Tibial artery (tissue), 4 donors: Measurements from ENCODE around the gene PARD6A.
A peak's percentile ranks its signal among the peaks of the same experiment; 100 is the strongest.

ENCODE experiments used
- DNase-seq, 2 donors: peaks; one replicate each; pipeline ENCODE4 v3.0.0-alpha.2; 2019
- H3K27ac ChIP-seq, 2 donors: fragments of 200-600 bp; sonication (generic) in 1 of 2; 1 replicate in 1 of 2; 2 replicates in 1 of 2; pipeline ENCODE4 v1.5.1; 2018 to 2019; ENCODE audit warnings: mild to moderate bottlenecking in 1 of 2
- H3K27me3 ChIP-seq, 2 donors: fragments of 200-600 bp; sonication (generic) in 1 of 2; one replicate each; pipeline versions ENCODE4 v1.5.1 to v1.6.0; 2016 to 2019
- H3K36me3 ChIP-seq, 3 donors: fragments of 200-600 bp; sonication (generic) in 2 of 3; one replicate each; pipeline ENCODE4 v1.5.1; 2016 to 2019; ENCODE audit warnings: mild to moderate bottlenecking in 2 of 3
- H3K4me1 ChIP-seq, 4 donors: fragments of 200-600 bp; sonication (generic) in 2 of 4; 1 replicate in 3 of 4; 2 replicates in 1 of 4; pipeline ENCODE4 v1.5.1; 2016 to 2019
- H3K4me3 ChIP-seq, 2 donors: fragments of 200-600 bp; sonication (generic) in 1 of 2; 1 replicate in 1 of 2; 2 replicates in 1 of 2; pipeline ENCODE4 v1.5.1; 2018 to 2019; ENCODE audit warnings: mild to moderate bottlenecking in 2 of 2
- H3K9me3 ChIP-seq, 3 donors: fragments of 200-600 bp; sonication (generic) in 1 of 3; one replicate each; pipeline ENCODE4 v1.5.1; 2016 to 2019
- intact Hi-C: fragments of 100-400 bp; cut with DNase I; formaldehyde crosslinking; loops from one replicate; pipeline ENCODE4 v1.15.0; 2023; ENCODE audit warnings: low total_unique reads
- TF ChIP-seq, protein P1 (sequence below), 2 experiments: fragments of 200-600 bp in 1 of 2; fragments of 450-650 bp in 1 of 2; IDR thresholded peaks; one replicate each; pipeline ENCODE4 v1.5.1; 2017 to 2019; ENCODE audit warnings: antibody characterized with exemption in 2 of 2, mild to moderate bottlenecking in 1 of 2, moderate library complexity in 1 of 2

Gene PARD6A

DNA sequence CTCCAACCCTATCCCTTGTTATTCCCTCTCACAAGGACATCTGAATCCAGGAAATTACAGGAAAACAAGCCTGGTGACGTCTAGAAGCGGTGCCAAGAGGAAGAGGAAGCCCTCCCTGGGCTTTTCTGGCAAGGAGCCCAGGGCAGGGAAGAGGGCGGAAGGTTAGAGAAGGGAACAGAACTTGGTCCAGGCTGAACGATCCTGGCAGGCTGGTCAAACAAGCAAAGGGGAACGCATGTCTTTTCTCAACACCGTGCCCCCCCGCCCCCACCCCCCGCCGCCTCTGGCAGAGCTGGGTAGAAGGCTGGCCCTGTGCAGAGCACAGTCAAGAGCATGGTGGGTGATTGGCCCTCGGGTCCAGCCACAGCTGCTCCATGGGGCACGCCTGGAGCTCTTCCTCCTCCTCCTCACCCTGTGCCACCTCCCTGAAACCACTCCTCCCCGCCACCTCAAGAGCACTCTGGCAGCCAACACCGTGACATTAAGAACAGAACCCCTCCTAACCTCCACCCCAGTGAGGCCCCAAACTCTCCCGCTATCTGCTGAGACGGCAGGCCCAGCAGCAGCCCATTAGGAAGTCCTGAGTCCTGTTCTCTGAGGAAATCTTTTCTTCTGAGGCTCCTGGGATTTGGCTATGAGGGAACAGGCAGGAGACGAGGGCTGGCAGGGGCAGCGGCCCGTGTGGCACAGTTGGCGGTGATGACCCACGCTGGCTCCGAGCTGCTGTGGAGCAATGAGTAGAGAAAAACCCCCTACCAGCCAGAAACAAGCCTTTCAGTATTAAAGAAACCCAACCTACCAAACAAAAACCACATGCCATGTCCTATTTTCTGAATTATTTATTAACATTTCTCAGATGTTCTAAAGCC is 13.2 kb downstream of the PARD6A start:
- Histone ChIP-seq H3K4me3 (no peak overlapping the region), H3K27ac (peak overlapping the region in 1 of 2 donors; percentile 32), H3K9me3 (no peaks in the 10 kb centered on the region), H3K36me3 (peaks cover 0 to 14% (median 6%) of the 10 kb centered on the region in 3 donors), H3K27me3 (no peaks in the 10 kb centered on the region), H3K4me1 (peaks cover 0 to 31% (median 4%) of the 10 kb centered on the region in 4 donors)
- intact Hi-C loops = loop anchor here (5.0 to 10.0 kb wide), 2 partner anchors 48 to 251 kb away; no protein-coding TSS in a partner anchor
- DNase-seq = peak; percentile 74 to 82
- TF ChIP-seq, protein P1, sequence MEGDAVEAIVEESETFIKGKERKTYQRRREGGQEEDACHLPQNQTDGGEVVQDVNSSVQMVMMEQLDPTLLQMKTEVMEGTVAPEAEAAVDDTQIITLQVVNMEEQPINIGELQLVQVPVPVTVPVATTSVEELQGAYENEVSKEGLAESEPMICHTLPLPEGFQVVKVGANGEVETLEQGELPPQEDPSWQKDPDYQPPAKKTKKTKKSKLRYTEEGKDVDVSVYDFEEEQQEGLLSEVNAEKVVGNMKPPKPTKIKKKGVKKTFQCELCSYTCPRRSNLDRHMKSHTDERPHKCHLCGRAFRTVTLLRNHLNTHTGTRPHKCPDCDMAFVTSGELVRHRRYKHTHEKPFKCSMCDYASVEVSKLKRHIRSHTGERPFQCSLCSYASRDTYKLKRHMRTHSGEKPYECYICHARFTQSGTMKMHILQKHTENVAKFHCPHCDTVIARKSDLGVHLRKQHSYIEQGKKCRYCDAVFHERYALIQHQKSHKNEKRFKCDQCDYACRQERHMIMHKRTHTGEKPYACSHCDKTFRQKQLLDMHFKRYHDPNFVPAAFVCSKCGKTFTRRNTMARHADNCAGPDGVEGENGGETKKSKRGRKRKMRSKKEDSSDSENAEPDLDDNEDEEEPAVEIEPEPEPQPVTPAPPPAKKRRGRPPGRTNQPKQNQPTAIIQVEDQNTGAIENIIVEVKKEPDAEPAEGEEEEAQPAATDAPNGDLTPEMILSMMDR (IDR thresholded peaks at IDR 0.05) = no peak

DNA sequence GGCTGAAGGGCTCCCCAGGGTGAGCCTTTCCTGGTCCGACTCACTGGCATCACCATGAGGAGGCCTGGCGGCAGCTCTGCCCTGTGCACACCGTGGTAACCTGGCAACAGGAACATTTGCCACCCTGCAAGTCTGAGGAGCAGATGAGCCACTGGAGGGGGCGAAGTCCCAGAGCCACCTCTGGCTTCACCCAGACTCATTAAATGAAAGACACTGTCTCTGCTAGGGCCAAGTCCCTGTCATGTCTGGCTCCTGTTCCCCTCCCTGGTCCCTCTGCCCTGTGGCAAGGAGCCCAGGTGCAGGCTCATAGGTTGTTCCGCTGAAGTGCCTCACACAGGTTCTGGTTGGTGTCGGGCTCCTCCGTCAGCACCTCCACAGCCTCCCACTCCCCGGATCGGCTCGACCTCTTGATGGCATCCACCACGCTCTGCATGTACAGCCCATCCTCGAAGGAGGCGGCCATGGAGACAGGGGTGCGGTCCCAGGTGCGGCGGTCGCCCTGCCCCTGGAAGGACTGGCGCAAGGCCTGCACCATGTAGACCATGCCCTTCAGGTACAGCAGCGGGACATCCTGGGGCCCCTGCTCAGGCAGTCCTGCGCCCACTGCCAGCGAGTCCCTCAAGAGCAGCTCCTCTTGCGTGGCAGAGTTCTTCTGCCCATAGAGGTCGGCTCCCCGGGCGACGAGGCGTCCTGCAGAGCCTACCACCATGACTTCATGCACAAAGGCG is 14.3 kb downstream of the PARD6A start:
- DNase-seq = no peak
- H3K27ac ChIP-seq = no peak overlapping the region
- H3K4me3 ChIP-seq = no peak overlapping the region
- TF ChIP-seq, protein P1 (IDR thresholded peaks at IDR 0.05) = no peak
- H3K36me3 ChIP-seq = peaks cover 0 to 17% (median 7%) of the 10 kb centered on the region in 3 donors
- peaks cover 0 to 31% (median 4%) of the 10 kb centered on the region in 4 donors for H3K4me1 ChIP-seq
- no peaks in the 10 kb centered on the region for H3K9me3 ChIP-seq
- H3K27me3 ChIP-seq = no peaks in the 10 kb centered on the region
- intact Hi-C loops = loop anchor here (5.0 to 10.0 kb wide), 2 partner anchors 47 to 250 kb away; no protein-coding TSS in a partner anchor

DNA sequence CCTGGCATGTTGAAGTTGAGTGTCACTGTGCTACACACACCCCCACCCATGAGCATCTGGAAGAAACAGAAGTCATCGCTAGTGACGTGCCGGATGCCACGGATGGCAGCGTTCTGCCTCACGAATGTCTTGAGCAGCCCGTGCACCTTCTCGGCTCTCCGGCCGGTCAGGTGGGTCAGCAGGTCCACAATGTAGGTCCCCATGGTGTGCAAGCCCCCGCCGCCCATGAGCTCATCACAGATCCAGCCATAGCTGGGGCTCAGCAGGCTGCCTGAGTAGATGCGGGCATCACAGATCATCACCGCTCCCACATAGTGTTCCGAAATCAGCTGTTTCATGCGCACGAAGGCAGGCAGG is 14.8 kb downstream of the PARD6A start:
- DNase-seq = no peak
- Histone ChIP-seq H3K4me1 (peaks cover 0 to 31% (median 4%) of the 10 kb centered on the region in 4 donors), H3K36me3 (peaks cover 0 to 22% (median 12%) of the 10 kb centered on the region in 3 donors), H3K4me3 (no peak overlapping the region), H3K27ac (no peak overlapping the region), H3K9me3 (no peaks in the 10 kb centered on the region), H3K27me3 (no peaks in the 10 kb centered on the region)
- TF ChIP-seq, protein P1 (IDR thresholded peaks at IDR 0.05) = no peak
- intact Hi-C loops = loop anchor here (10.0 kb wide), 1 partner anchor 249 kb away; no protein-coding TSS in a partner anchor

DNA sequence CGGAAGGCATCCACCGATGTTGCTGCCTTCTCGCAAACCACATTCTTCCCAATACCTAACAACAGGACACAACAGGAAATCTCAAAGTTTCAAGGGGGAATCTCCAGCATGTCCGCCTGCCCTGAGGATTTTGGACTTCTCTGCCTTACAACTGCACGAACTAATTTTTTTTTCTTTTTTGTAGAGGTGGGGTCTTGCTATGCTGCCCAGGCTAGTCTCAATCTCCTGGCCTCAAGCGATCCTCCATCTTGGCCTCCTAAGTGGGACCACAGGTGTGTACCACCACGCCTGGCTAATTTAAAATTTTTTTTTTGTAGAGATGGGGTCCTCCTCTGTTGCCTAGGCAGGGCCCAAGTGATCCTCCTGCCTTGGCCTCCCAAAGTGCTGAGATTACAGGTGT is 15.2 kb downstream of the PARD6A start:
- DNase-seq = no peak
- TF ChIP-seq, protein P1 (IDR thresholded peaks at IDR 0.05) = no peak
- intact Hi-C loops = loop anchor here (10.0 kb wide), 1 partner anchor 249 kb away; no protein-coding TSS in a partner anchor
- Histone ChIP-seq H3K9me3 (no peaks in the 10 kb centered on the region), H3K27ac (no peak overlapping the region), H3K36me3 (peaks cover 0 to 23% (median 12%) of the 10 kb centered on the region in 3 donors), H3K4me3 (no peak overlapping the region), H3K27me3 (no peaks in the 10 kb centered on the region), H3K4me1 (peaks cover 0 to 31% (median 4%) of the 10 kb centered on the region in 4 donors)

DNA sequence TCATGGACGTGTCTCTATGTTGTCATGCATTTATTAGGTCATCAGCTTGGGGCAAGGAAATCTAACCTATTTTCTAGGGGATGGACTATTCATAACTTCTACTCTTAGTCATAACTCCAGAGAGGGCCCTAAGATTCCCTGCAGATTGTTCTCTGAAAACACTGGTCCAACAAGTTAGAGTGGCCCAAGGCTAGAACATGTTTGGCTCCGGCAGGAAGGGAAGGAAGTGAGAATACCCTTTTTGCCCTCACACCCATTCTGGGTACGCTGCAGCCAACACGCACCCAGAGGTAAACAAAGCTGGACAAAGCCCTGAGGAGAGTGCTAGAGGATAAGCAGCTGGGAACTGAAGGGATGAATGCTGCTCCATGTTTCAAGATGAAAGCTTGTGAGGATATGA is 15.8 kb downstream of the PARD6A start:
- Histone ChIP-seq H3K4me1 (peaks cover 0 to 31% (median 4%) of the 10 kb centered on the region in 4 donors), H3K9me3 (no peaks in the 10 kb centered on the region), H3K27me3 (no peaks in the 10 kb centered on the region), H3K36me3 (peaks cover 0 to 23% (median 12%) of the 10 kb centered on the region in 3 donors), H3K27ac (no peak overlapping the region), H3K4me3 (no peak overlapping the region)
- DNase-seq = no peak
- intact Hi-C loops = loop anchor here (10.0 kb wide), 1 partner anchor 248 kb away; no protein-coding TSS in a partner anchor
- TF ChIP-seq, protein P1 (IDR thresholded peaks at IDR 0.05) = no peak
